Thyroid gland (tissue), 4 donors: ENCODE results near the gene KSR1. TPM values are rescaled to one million over a fixed set of nuclear protein-coding genes. Genes with fewer than 3 reads are reported as not detected.
"Not testable (repeated sequence)": the region's sequence is repeated elsewhere in the genome, so short reads cannot be mapped to it uniquely, and the experiment has no call there.

Source experiments
- DNase-seq, 2 donors: peaks; one replicate each; pipeline ENCODE4 v3.0.0-alpha.2; 2019
- H3K27ac ChIP-seq, 3 donors: fragments of 200-600 bp; sonication (generic); 1 replicate in 2 of 3; 2 replicates in 1 of 3; pipeline ENCODE4 v1.5.1; 2016 to 2019; ENCODE audit warnings: mild to moderate bottlenecking in 1 of 3, moderate library complexity in 1 of 3
- H3K27me3 ChIP-seq: fragments of 200-600 bp; sonication (generic); one replicate; pipeline ENCODE4 v1.5.1; 2019
- H3K36me3 ChIP-seq, 2 donors: fragments of 200-600 bp; sonication (generic); one replicate each; pipeline ENCODE4 v1.5.1; 2016 to 2019
- H3K4me1 ChIP-seq, 2 donors: fragments of 200-600 bp; sonication (generic); one replicate each; pipeline ENCODE4 v1.5.1; 2017 to 2019
- H3K4me3 ChIP-seq, 3 donors: fragments of 200-600 bp; sonication (generic); replicated peaks in 1 of 3; 1 replicate in 2 of 3; 2 replicates in 1 of 3; pipeline ENCODE4 v1.5.1; 2016; ENCODE audit warnings: mild to moderate bottlenecking in 1 of 3
- H3K9me3 ChIP-seq: fragments of 200-600 bp; sonication (generic); one replicate; pipeline ENCODE4 v1.5.1; 2017
- POLR2A ChIP-seq, 2 donors: fragments of 450-650 bp; IDR thresholded peaks; one replicate each; pipeline ENCODE4 v1.6.1; 2017; ENCODE audit warnings: antibody characterized with exemption in 2 of 2, mild to moderate bottlenecking in 2 of 2, moderate library complexity in 1 of 2
- WGBS, 2 donors: methylation state at CpG; one replicate each; pipeline ENCODE4 v1.1.5; 2017; 5-methylcytosine and 5-hydroxymethylcytosine counted together
- intact Hi-C: fragments of 100-400 bp; cut with DNase I; formaldehyde crosslinking; loops from one replicate; pipeline ENCODE4 v1.15.1; 2023
- total RNA-seq, 4 donors: library from RNA; depleted of rRNA; stranded (reverse); fragments of >200 nt; gene quantifications; one replicate each; pipeline ENCODE4 v1.2.3, GENCODE V29; 2016
- TF ChIP-seq, protein P1 (sequence below), 6 experiments: fragments of 200-600 bp in 3 of 6; fragments of 450-650 bp in 3 of 6; sonication (generic) in 3 of 6; IDR thresholded peaks; one replicate each; pipeline ENCODE4 v1.5.1; 2016 to 2019; ENCODE audit warnings: antibody characterized with exemption in 6 of 6, mild to moderate bottlenecking in 2 of 6, inconsistent platforms in 1 of 6, moderate library complexity in 1 of 6

The KSR1 gene
- total RNA-seq, 4 donors from 2014 or later, result 35.9 to 75.5 (median 67.7) TPM

GRCh38 chr17:27634026-27634335 lies 177.7 kb downstream of the KSR1 start:
- no peaks in the 10 kb centered on the region for H3K9me3 ChIP-seq
- no peak overlapping the region for H3K27ac ChIP-seq
- no peak for DNase-seq
- no peak for TF ChIP-seq POLR2A (IDR thresholded peaks at IDR 0.05)
- TF ChIP-seq, protein P1, sequence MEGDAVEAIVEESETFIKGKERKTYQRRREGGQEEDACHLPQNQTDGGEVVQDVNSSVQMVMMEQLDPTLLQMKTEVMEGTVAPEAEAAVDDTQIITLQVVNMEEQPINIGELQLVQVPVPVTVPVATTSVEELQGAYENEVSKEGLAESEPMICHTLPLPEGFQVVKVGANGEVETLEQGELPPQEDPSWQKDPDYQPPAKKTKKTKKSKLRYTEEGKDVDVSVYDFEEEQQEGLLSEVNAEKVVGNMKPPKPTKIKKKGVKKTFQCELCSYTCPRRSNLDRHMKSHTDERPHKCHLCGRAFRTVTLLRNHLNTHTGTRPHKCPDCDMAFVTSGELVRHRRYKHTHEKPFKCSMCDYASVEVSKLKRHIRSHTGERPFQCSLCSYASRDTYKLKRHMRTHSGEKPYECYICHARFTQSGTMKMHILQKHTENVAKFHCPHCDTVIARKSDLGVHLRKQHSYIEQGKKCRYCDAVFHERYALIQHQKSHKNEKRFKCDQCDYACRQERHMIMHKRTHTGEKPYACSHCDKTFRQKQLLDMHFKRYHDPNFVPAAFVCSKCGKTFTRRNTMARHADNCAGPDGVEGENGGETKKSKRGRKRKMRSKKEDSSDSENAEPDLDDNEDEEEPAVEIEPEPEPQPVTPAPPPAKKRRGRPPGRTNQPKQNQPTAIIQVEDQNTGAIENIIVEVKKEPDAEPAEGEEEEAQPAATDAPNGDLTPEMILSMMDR (IDR thresholded peaks at IDR 0.05), result no peak
- intact Hi-C loops, result no loop called here
- no peaks in the 10 kb centered on the region for H3K36me3 ChIP-seq
- WGBS, 2 donors, result 91 to 100% methylated on average over 1 of the region's 1 CpG
- no peak overlapping the region for H3K4me3 ChIP-seq
- peaks cover 17 to 36% of the 10 kb centered on the region in 2 donors for H3K4me1 ChIP-seq
- H3K27me3 ChIP-seq, result no peaks in the 10 kb centered on the region

GRCh38 chr17:27634776-27635175 lies 178.5 kb downstream of the KSR1 start:
- DNase-seq, result no peak
- intact Hi-C loops, result no loop called here

DNA sequence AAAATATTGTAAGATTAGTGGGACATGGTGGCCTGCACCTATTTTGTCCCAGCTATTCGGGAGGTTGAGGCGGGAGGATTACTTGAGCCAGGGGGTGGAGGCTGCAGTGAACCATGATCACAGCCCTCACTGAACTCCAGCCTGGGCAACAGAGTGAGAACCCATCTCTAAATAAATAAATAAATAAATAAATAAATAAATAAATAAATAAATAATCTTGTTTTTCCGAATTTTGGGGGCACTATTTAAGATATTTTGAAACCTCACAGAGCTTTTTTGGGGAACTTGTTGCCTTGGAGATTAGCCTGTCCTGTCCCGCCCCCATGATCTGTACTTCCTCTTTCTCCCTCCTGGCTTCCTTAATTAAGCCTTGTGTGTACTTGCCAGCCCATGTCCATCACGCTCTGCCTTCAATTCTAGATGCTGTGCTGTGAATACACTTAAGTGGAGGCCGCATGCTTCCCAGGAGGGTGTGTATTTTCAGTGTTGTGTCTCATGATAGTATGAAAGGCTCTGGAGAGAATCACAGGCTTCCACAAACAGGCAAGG lies 179.1 kb downstream of the KSR1 start:
- no peaks in the 10 kb centered on the region for H3K9me3 ChIP-seq
- no peak overlapping the region for H3K27ac ChIP-seq
- H3K27me3 ChIP-seq, result no peaks in the 10 kb centered on the region
- no peaks in the 10 kb centered on the region for H3K36me3 ChIP-seq
- no peak for TF ChIP-seq POLR2A (IDR thresholded peaks at IDR 0.05)
- TF ChIP-seq, protein P1 (IDR thresholded peaks at IDR 0.05), result no peak
- no peak for DNase-seq
- WGBS, 2 donors, result 90 to 91% methylated on average over 6 of the region's 6 CpGs
- intact Hi-C loops, result no loop called here
- H3K4me3 ChIP-seq, result no peak overlapping the region
- H3K4me1 ChIP-seq, result peaks cover 17 to 36% of the 10 kb centered on the region in 2 donors

More at GRCh38 chr17:27634776-27635175, 178.5 kb downstream of the KSR1 start:
- no peak for TF ChIP-seq POLR2A (IDR thresholded peaks at IDR 0.05)
- TF ChIP-seq, protein P1 (IDR thresholded peaks at IDR 0.05), result no peak
- H3K4me1 ChIP-seq, result peaks cover 17 to 36% of the 10 kb centered on the region in 2 donors
- H3K27me3 ChIP-seq, result no peaks in the 10 kb centered on the region
- H3K27ac ChIP-seq, result no peak overlapping the region
- no peaks in the 10 kb centered on the region for H3K9me3 ChIP-seq
- H3K36me3 ChIP-seq, result no peaks in the 10 kb centered on the region
- H3K4me3 ChIP-seq, result no peak overlapping the region
- WGBS, 2 donors, result 89 to 92% methylated on average over 2 of the region's 2 CpGs

DNA sequence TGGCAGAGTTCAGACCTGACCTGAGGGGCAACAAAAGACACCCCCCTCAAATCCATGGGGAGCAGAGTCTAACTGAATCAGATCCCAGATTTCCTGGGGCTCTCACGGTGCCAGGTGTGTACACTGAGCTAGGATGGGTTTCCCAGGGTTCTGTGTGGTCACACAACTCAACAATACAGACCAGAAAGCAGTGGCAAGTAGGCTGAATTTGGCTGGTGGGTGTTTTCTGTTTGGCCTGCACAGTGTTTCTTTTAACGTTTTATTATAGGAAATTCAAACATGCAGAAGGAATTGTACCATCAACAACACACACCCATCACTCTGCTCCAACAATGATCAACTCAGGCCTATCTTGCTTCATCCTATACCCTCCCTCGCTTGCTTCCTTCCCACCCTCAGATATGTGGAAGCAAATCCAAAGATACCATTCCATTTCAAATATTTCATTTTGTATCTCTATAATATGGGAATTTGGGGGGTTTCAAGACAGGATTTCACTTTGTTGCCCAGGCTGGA lies 179.8 kb downstream of the KSR1 start:
- H3K36me3 ChIP-seq, H3K27ac ChIP-seq, intact Hi-C loops, H3K9me3 ChIP-seq, H3K27me3 ChIP-seq, DNase-seq, H3K4me3 ChIP-seq: not testable (repeated sequence)
- 82 to 85% methylated on average over 3 of the region's 3 CpGs for WGBS, 2 donors
- H3K4me1 ChIP-seq, result peaks cover 17 to 31% of the 10 kb centered on the region in 2 donors

GRCh38 chr17:27637818-27638217 lies 181.6 kb downstream of the KSR1 start:
- not testable (repeated sequence) for H3K9me3 ChIP-seq
- 87 to 90% methylated on average over 3 to 4 of the region's 7 CpGs for WGBS, 2 donors

DNA sequence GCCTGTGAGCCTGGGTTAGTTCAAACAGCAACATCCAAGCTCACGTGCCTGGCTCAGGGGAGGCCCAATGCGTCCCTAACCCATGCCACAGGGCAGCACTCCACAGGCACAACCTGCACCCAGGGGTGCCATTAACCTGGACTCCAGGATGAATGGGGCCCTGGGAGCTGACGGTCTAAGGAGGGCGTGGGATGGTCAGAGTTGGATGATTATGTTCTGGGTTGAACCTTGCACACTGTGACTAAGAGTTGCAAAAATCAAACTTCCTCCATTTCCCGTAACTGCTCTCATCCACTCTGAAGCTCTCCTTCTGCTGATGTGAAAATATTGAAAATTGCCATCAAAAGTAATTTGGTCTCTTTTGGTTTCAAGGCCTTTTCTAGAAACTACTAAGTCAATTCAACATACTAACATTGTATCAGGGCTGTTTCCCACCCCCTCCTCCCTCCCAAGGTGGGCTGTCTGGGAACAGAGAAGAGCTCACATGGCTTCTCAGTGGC lies 182.2 kb downstream of the KSR1 start:
- H3K27me3 ChIP-seq, H3K9me3 ChIP-seq, DNase-seq, H3K27ac ChIP-seq, intact Hi-C loops, H3K4me1 ChIP-seq, H3K4me3 ChIP-seq, H3K36me3 ChIP-seq: not testable (repeated sequence)
- WGBS, 2 donors, result 79 to 93% methylated on average over 1 of the region's 5 CpGs

More at GRCh38 chr17:27637818-27638217, 181.6 kb downstream of the KSR1 start:
- H3K27ac ChIP-seq, H3K4me3 ChIP-seq, intact Hi-C loops, H3K27me3 ChIP-seq, DNase-seq, H3K36me3 ChIP-seq: not testable (repeated sequence)
- H3K4me1 ChIP-seq, result peaks cover 7 to 15% of the 10 kb centered on the region in 2 donors
